GM12878 (cell line): ENCODE results near the gene ARL3. TPM values are rescaled to one million over a fixed set of nuclear protein-coding genes. Genes with fewer than 3 reads are reported as not detected.

ENCODE experiments used
- EED ChIP-seq: sonication (generic); IDR thresholded peaks from 2 replicates; pipeline ENCODE4 v1.6.1; 2016; ENCODE audit warnings: antibody characterized with exemption, low read depth
- NKRF ChIP-seq: fragments of 450-650 bp; conservative IDR thresholded peaks from 2 replicates; pipeline ENCODE4 v1.6.1; 2017; ENCODE audit warnings: mild to moderate bottlenecking, moderate library complexity
- RCOR1 ChIP-seq: conservative IDR thresholded peaks from 2 replicates; pipeline ENCODE4 v1.6.1; 2012; ENCODE audit warnings: low read depth, low read length, improper control_type of control experiment
- RELB ChIP-seq: fragments of 450-650 bp; IDR thresholded peaks from 2 replicates; pipeline ENCODE4 v1.6.1; 2017; ENCODE audit warnings: low read depth, mild to moderate bottlenecking, moderate library complexity
- RFX5 ChIP-seq: IDR thresholded peaks from 2 replicates; pipeline ENCODE4 v1.6.1; 2011; ENCODE audit warnings: low read depth, low read length, improper control_type of control experiment
- SIX5 ChIP-seq: IDR thresholded peaks from 2 replicates; pipeline ENCODE4 v1.6.1; 2011; ENCODE audit warnings: mild to moderate bottlenecking, low read depth, low read length, moderate library complexity; ENCODE audit not compliant: severe bottlenecking
- SKIL ChIP-seq: fragments of 450-650 bp; IDR thresholded peaks from 2 replicates; pipeline ENCODE4 v1.6.1; 2017; ENCODE audit warnings: mild to moderate bottlenecking, low read depth, inconsistent platforms; ENCODE audit not compliant: poor library complexity, severe bottlenecking
- polyA plus RNA-seq, 11 experiments: library from polyadenylated mRNA; depleted of rRNA in 4 of 11; unstranded in 6 of 11; stranded (reverse) in 5 of 11; fragments of >200 nt; fragmentation: Nextera tagmentation in 4 of 11; fragmentation: Illumina TruSeq in 1 of 11; extraction: Ambion mirVana in 4 of 11; extraction: Trizol in 1 of 11; gene quantifications; 1 replicate in 1 of 11; 2 replicates in 10 of 11; pipeline versions ENCODE4 v1.2.1 to v1.2.3, GENCODE V29; 2011 to 2016; ENCODE audit warnings: inconsistent platforms in 2 of 11, missing spikeins in 2 of 11, low read depth in 1 of 11
- total RNA-seq, 4 experiments: library from RNA; depleted of rRNA in 3 of 4; stranded (reverse); fragments of >200 nt in 3 of 4; fragmentation: Illumina TruSeq in 1 of 4; extraction: Trizol in 1 of 4; gene quantifications; 2 replicates each; pipeline versions ENCODE4 v1.2.1 to v1.2.3, GENCODE V29; 2013 to 2021

Gene ARL3
- total and polyA plus RNA-seq, 10 of the 15 experiments (the other 5 are each of a cell fraction or from before 2014, with no cell fraction given): 4.9 to 26.1 (median 11.0) TPM

- TF ChIP-seq SKIL (peak; percentile 37), EED (peak; percentile 54), RELB (peak; percentile 35; the same call in 1 of the 2 replicates), SIX5 (peak; percentile 75), RCOR1 (no peak), NKRF (peak; percentile 64), RFX5 (no peak; the same call in 1 of the 2 replicates)
Observed at GRCh38 chr10:102743588-102744373, 29.6 kb upstream of the ARL3 start, which contains the start of gene WBP1L (continued).
